Ovary (tissue), 3 donors: Measurements from ENCODE around the gene NOTCH4.

Experiments used
- EP300 ChIP-seq: sonication (generic); formaldehyde crosslinking; IDR thresholded peaks from one replicate; pipeline ENCODE4 v1.6.1; 2017; ENCODE audit warnings: antibody characterized with exemption
- POLR2A ChIP-seq: fragments of 450-650 bp; IDR thresholded peaks from one replicate; pipeline ENCODE4 v1.6.1; 2017; ENCODE audit warnings: antibody characterized with exemption, mild to moderate bottlenecking, moderate library complexity
- TF ChIP-seq, protein P1 (sequence below), 3 donors: fragments of 450-650 bp in 2 of 3; fragments of 200-600 bp in 1 of 3; IDR thresholded peaks; one replicate each; pipeline versions ENCODE4 v1.5.1 to v1.8.0; 2016 to 2022; ENCODE audit warnings: antibody characterized with exemption in 3 of 3, mild to moderate bottlenecking in 1 of 3
- donor health status: DM: no; HTN: no; CAD: no.

DNA sequence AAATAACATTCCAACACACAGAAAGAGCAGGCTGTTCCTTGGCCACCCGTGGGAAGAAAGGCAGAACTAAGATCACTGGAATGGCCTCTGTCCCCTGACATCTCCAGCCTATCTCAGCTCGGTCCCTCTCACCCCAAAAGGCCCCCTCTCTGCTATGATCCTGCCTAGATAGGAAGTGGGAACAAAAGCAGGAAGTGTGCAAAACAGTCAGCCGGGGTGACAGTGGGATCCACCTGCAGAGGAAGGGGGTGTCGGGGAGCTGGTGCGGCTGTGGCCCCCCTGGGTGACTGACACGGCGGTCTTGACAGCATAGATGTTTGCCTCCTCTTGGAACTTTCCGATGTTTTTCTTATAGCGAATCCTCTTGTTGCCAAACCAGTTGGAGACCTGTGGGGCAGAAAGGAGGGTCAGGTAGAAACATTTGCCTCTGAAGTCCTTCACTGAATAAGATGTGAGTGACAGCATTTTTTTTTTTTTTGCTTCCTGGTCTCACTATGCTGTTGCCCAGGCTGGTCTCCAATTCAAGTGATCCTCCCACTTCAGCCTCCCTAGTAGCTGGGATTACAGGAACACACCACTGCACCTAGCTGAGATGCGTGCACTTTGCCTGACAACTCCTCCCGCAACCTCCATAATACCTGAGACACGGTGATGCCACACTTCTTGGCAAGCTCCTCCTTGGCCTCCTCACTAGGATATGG, 36.7 kb downstream of the NOTCH4 start:
- TF ChIP-seq POLR2A, result no peak
- TF ChIP-seq, protein P1, sequence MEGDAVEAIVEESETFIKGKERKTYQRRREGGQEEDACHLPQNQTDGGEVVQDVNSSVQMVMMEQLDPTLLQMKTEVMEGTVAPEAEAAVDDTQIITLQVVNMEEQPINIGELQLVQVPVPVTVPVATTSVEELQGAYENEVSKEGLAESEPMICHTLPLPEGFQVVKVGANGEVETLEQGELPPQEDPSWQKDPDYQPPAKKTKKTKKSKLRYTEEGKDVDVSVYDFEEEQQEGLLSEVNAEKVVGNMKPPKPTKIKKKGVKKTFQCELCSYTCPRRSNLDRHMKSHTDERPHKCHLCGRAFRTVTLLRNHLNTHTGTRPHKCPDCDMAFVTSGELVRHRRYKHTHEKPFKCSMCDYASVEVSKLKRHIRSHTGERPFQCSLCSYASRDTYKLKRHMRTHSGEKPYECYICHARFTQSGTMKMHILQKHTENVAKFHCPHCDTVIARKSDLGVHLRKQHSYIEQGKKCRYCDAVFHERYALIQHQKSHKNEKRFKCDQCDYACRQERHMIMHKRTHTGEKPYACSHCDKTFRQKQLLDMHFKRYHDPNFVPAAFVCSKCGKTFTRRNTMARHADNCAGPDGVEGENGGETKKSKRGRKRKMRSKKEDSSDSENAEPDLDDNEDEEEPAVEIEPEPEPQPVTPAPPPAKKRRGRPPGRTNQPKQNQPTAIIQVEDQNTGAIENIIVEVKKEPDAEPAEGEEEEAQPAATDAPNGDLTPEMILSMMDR (IDR thresholded peaks at IDR 0.05), result no peak
- no peak for TF ChIP-seq EP300
